ENCODE data around the gene KRTAP4-4.
"Not testable (repeated sequence)": the region's sequence is repeated elsewhere in the genome, so short reads cannot be mapped to it uniquely, and the experiment has no call there.

The KRTAP4-4 gene

GRCh38 chr17:41119696-41120690 is 40.6 kb downstream of the KRTAP4-4 start:
- not testable (repeated sequence) for H3K4me3 ChIP-seq (ENCODE audit: low read length); DNase-seq (ENCODE audit: low read depth, low spot score)

DNA sequence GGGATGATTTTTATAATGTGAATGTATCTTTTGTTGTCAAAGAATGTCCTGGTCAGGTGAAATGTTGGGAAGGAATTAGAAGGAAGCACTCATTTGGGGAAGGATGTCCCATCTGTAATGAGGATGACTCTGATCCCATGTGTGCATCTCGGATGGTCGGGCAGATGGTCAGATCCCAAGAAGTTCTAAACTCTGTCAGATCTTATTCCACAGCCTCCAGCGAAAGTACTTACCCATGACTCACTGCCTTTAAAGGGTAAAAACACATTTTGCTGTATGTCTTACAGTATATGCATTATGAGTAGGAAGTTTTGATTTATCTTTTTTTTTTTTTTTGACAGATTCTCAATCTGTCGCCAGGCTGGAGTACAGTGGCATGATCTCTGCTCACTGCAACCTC is 41.8 kb downstream of the KRTAP4-4 start:
- H3K4me3 ChIP-seq (ENCODE audit: low read length) = no peak overlapping the region
- no peak for DNase-seq (ENCODE audit: low read depth, low spot score)

DNA sequence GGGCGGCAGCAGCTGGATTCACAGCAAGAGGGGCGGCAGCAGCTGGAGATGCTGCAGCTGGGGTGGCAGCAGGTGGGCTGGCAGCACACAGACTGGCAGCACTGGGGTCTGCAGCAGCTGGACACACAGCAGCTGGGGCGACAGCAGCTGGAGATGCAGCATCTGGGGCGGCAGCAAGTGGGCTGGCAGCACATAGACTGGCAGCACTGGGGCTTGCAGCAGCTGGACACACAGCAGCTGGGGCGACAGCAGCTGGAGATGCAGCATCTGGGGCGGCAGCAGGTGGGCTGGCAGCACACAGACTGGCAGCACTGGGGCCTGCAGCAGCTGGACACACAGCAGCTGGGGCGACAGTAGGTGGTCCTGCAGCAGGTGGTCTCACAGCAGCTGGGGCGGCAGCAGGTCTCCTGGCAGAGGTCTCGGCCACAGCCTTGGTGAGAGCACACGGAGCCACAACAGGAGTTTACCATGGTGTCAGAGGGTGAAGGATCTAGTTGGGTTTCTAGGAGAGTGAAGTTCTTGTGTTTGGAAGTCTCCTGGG is 42.6 kb downstream of the KRTAP4-4 start, which contains the start of gene KRTAP4-11:
KRTAP4-11 (minus strand) TSS at position 528 of the 541 bp plus-strand sequence; CDS start at position 470, 58 bp downstream.
- DNase-seq (ENCODE audit: low read depth, low spot score); H3K4me3 ChIP-seq (ENCODE audit: low read length): not testable (repeated sequence)

DNA sequence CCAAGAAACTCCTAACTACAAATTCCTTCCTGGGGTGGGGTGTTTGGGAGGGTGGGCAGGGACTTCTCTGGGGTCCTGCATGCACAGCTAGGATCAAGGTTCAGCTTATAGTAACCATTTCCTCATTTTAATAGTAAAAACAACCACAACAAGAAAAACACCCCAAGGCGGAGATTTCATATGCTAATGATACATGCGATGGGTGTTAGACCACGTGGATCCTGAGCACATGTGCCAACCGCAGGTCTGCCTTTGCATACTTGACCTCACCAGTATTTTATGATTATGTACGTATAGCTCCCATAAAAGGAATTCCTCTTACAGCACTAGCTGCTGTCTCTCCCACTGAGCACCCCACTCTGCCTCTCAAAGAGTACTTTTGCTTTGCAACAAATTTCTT is 44.3 kb downstream of the KRTAP4-4 start:
- DNase-seq (ENCODE audit: low read depth, low spot score) = no peak
- no peak overlapping the region for H3K4me3 ChIP-seq (ENCODE audit: low read length)

- no peak overlapping the region for H3K4me3 ChIP-seq (ENCODE audit: low read length)
- no peak for DNase-seq (ENCODE audit: low read depth, low spot score)
Measured at GRCh38 chr17:41111151-41111885, 49.2 kb downstream of the KRTAP4-4 start.
